H9 (cell line): Measurements from ENCODE around the gene RIC8A. TPM values are rescaled to one million over a fixed set of nuclear protein-coding genes. Genes with fewer than 3 reads are reported as not detected.

Experiments used
- DNase-seq: peaks from one replicate; pipeline ENCODE4 v3.0.0-alpha.2; 2017
- H2AFZ ChIP-seq: one replicate; pipeline ENCODE4 v1.6.1; 2013; ENCODE audit warnings: mild to moderate bottlenecking, low read length, control low read depth, moderate library complexity
- H2AK5ac ChIP-seq: 2 replicates; pipeline ENCODE4 v1.6.1; 2013; ENCODE audit warnings: low read length, control low read depth, mixed read lengths; ENCODE audit not compliant: insufficient read length
- H2BK120ac ChIP-seq: one replicate; pipeline ENCODE4 v1.6.1; 2013; ENCODE audit warnings: low read depth, mild to moderate bottlenecking, low read length, control low read depth, inconsistent platforms; ENCODE audit not compliant: poor library complexity, severe bottlenecking
- H2BK12ac ChIP-seq: 2 replicates; pipeline ENCODE4 v1.6.1; 2013; ENCODE audit warnings: low read length, control low read depth, mixed read lengths, low read depth; ENCODE audit not compliant: insufficient read length
- H2BK15ac ChIP-seq: 2 replicates; pipeline ENCODE4 v1.6.1; 2013; ENCODE audit warnings: low read depth, low read length, control low read depth
- H2BK20ac ChIP-seq: one replicate; pipeline ENCODE4 v1.6.1; 2013; ENCODE audit warnings: low read depth, mild to moderate bottlenecking, low read length, control low read depth, inconsistent platforms; ENCODE audit not compliant: poor library complexity, severe bottlenecking
- H2BK5ac ChIP-seq: 2 replicates; pipeline ENCODE4 v1.6.1; 2013; ENCODE audit warnings: low read length, control low read depth, mixed read lengths; ENCODE audit not compliant: insufficient read length
- H3K14ac ChIP-seq: 2 replicates; pipeline ENCODE4 v1.6.1; 2013; ENCODE audit warnings: low read length, control low read depth; ENCODE audit not compliant: insufficient read depth
- H3K18ac ChIP-seq: 2 replicates; pipeline ENCODE4 v1.6.1; 2013; ENCODE audit warnings: low read depth, mild to moderate bottlenecking, mixed read lengths, low read length, control low read depth; ENCODE audit not compliant: insufficient read length
- H3K23ac ChIP-seq: 2 replicates; pipeline ENCODE4 v1.6.1; 2013; ENCODE audit warnings: low read length, control low read depth, mixed read lengths, low read depth; ENCODE audit not compliant: insufficient read length
- H3K23me2 ChIP-seq: 2 replicates; pipeline ENCODE4 v1.6.1; 2013; ENCODE audit warnings: low read depth, mild to moderate bottlenecking, mixed read lengths, low read length, control low read depth; ENCODE audit not compliant: insufficient read length, poor library complexity, severe bottlenecking
- H3K27ac ChIP-seq: 2 replicates; pipeline ENCODE4 v1.5.1; 2013; ENCODE audit warnings: low read length, control low read depth, mixed read lengths, low read depth; ENCODE audit not compliant: insufficient read length
- H3K27me3 ChIP-seq: 2 replicates; pipeline ENCODE4 v1.6.1; 2013; ENCODE audit warnings: low read length, control low read depth, inconsistent platforms; ENCODE audit not compliant: insufficient read depth
- H3K4ac ChIP-seq: 2 replicates; pipeline ENCODE4 v1.6.1; 2013; ENCODE audit warnings: low read depth, mild to moderate bottlenecking, control low read depth, inconsistent platforms, low read length, moderate library complexity
- H3K4me1 ChIP-seq: 2 replicates; pipeline ENCODE4 v1.6.1; 2013; ENCODE audit warnings: low read length, control low read depth, inconsistent platforms; ENCODE audit not compliant: insufficient read depth
- H3K4me2 ChIP-seq: 2 replicates; pipeline ENCODE4 v1.6.1; 2013; ENCODE audit warnings: low read length, control low read depth, mixed read lengths; ENCODE audit not compliant: insufficient read length, insufficient read depth
- H3K56ac ChIP-seq: 2 replicates; pipeline ENCODE4 v1.6.1; 2013; ENCODE audit warnings: low read depth, mild to moderate bottlenecking, mixed read lengths, low read length, control low read depth; ENCODE audit not compliant: insufficient read length
- H3K79me1 ChIP-seq: 2 replicates; pipeline ENCODE4 v1.6.1; 2013; ENCODE audit warnings: low read depth, mild to moderate bottlenecking, moderate library complexity, low read length, control low read depth, inconsistent platforms; ENCODE audit not compliant: insufficient read depth, poor library complexity, severe bottlenecking
- H3K79me2 ChIP-seq: 2 replicates; pipeline ENCODE4 v1.6.1; 2013; ENCODE audit warnings: low read length, control low read depth, inconsistent platforms; ENCODE audit not compliant: insufficient read depth
- H3K9ac ChIP-seq: 2 replicates; pipeline ENCODE4 v1.6.1; 2013; ENCODE audit warnings: low read length, control low read depth, mixed read lengths; ENCODE audit not compliant: insufficient read length; ENCODE audit errors: extremely low read depth
- H3K9me3 ChIP-seq: one replicate; pipeline ENCODE4 v1.6.1; 2013; ENCODE audit warnings: low read depth, low read length, inconsistent platforms; ENCODE audit not compliant: control insufficient read depth
- H3T11ph ChIP-seq: one replicate; pipeline ENCODE4 v1.6.1; 2013; ENCODE audit warnings: mild to moderate bottlenecking, low read length, control low read depth, inconsistent platforms
- H4K20me1 ChIP-seq: one replicate; pipeline ENCODE4 v1.6.1; 2013; ENCODE audit not compliant: control insufficient read depth, insufficient read length, insufficient read depth
- H4K5ac ChIP-seq: 2 replicates; pipeline ENCODE4 v1.6.1; 2013; ENCODE audit warnings: low read depth, mild to moderate bottlenecking, mixed read lengths, low read length, control low read depth; ENCODE audit not compliant: insufficient read length
- H4K8ac ChIP-seq: replicated peaks from 2 replicates; pipeline ENCODE4 v1.6.1; 2013; ENCODE audit warnings: low read length, control low read depth, mixed read lengths, low read depth; ENCODE audit not compliant: insufficient read length
- H4K91ac ChIP-seq: 2 replicates; pipeline ENCODE4 v1.6.1; 2013; ENCODE audit warnings: low read depth, mild to moderate bottlenecking, moderate library complexity, mixed read lengths, low read length, control low read depth; ENCODE audit not compliant: insufficient read length
- H3K27ac Mint-ChIP-seq, 3 experiments: 2 replicates in 2 of 3; 3 replicates in 1 of 3; pipeline ENCODE4 v1.8.0; 2020 to 2021; ENCODE audit warnings: mixed read lengths in 3 of 3, mild to moderate bottlenecking in 1 of 3, moderate library complexity in 1 of 3
- H3K27me3 Mint-ChIP-seq: 2 replicates; pipeline ENCODE4 v1.8.0; 2021; ENCODE audit warnings: low read depth, mild to moderate bottlenecking, moderate library complexity, mixed read lengths
- H3K36me3 Mint-ChIP-seq, 3 experiments: 2 replicates in 2 of 3; 3 replicates in 1 of 3; pipeline ENCODE4 v1.8.0; 2020 to 2021; ENCODE audit warnings: low read depth in 3 of 3, mixed read lengths in 3 of 3; ENCODE audit not compliant: insufficient read depth in 1 of 3
- H3K4me1 Mint-ChIP-seq, 2 experiments: 2 replicates each; pipeline ENCODE4 v1.8.0; 2020; ENCODE audit warnings: mixed read lengths in 2 of 2
- H3K4me3 Mint-ChIP-seq, 2 experiments: 2 replicates in 1 of 2; 3 replicates in 1 of 2; pipeline ENCODE4 v1.8.0; 2020 to 2021; ENCODE audit warnings: mild to moderate bottlenecking in 2 of 2, mixed read lengths in 2 of 2, moderate library complexity in 1 of 2
- H3K9me3 Mint-ChIP-seq, 2 experiments: 2 replicates in 1 of 2; 3 replicates in 1 of 2; pipeline ENCODE4 v1.8.0; 2020; ENCODE audit warnings: mild to moderate bottlenecking in 2 of 2, mixed read lengths in 2 of 2, moderate library complexity in 1 of 2
- whole genome bisulfite sequencing: extraction: QIAGEN DNeasy Blood & Tissue Kit; methylation state at CpG from one replicate; pipeline ENCODE4 v1.1.7; 2013; ENCODE audit warnings: missing lambda C conversion rate, low lambda C conversion rate, mixed read lengths; ENCODE audit not compliant: insufficient read length; ENCODE audit errors: extremely low coverage; 5-methylcytosine and 5-hydroxymethylcytosine counted together
- total RNA-seq: library from RNA; stranded (reverse); gene quantifications from 2 replicates; pipeline ENCODE4 v1.2.1, GENCODE V29; 2021
- TF ChIP-seq, protein P1 (sequence below): fragments of 200-600 bp; sonication (generic); conservative IDR thresholded peaks from 3 replicates; pipeline ENCODE4 v1.8.0; 2021; ENCODE audit warnings: antibody characterized with exemption, mild to moderate bottlenecking

Gene RIC8A
- total RNA-seq, 1 experiment from 2014 or later, result 94.9 TPM

DNA sequence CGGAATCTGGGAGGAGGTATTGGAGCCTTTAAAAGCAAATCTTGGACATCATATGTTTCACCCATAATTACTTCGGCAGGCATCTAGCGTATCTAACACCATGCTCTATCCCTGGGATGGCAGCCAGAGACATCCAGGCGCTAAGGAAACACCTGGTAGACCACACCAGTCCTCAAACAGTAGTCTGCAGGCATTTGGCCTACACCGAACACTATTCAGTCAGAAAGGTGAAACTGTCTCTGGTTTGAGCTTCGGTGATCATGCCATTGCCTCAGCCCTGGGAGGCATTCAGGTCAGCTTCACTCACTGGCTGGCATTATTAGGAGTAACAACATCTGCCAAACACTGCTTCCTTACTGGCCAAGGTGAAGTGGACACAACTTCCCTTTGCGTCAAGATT, 16.9 kb downstream of the RIC8A start:
- Mint-ChIP-seq H3K9me3 (no peaks in the 10 kb centered on the region), H3K4me3 (no peak overlapping the region), H3K4me1 (no peaks in the 10 kb centered on the region), H3K27me3 (peaks cover 1% of the 10 kb centered on the region; the same call in 1 of the 2 replicates), H3K36me3 (peaks cover 0 to 5% (median 4%) of the 10 kb centered on the region in 3 experiments; a peak in 3 of 7 replicates), H3K27ac (no peak overlapping the region)
- TF ChIP-seq, protein P1, sequence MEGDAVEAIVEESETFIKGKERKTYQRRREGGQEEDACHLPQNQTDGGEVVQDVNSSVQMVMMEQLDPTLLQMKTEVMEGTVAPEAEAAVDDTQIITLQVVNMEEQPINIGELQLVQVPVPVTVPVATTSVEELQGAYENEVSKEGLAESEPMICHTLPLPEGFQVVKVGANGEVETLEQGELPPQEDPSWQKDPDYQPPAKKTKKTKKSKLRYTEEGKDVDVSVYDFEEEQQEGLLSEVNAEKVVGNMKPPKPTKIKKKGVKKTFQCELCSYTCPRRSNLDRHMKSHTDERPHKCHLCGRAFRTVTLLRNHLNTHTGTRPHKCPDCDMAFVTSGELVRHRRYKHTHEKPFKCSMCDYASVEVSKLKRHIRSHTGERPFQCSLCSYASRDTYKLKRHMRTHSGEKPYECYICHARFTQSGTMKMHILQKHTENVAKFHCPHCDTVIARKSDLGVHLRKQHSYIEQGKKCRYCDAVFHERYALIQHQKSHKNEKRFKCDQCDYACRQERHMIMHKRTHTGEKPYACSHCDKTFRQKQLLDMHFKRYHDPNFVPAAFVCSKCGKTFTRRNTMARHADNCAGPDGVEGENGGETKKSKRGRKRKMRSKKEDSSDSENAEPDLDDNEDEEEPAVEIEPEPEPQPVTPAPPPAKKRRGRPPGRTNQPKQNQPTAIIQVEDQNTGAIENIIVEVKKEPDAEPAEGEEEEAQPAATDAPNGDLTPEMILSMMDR, result no peak
- no peak overlapping the region for H3K56ac ChIP-seq
- H3K4me1 ChIP-seq, result no peaks in the 10 kb centered on the region
- no peak overlapping the region for H3K4me2 ChIP-seq
- no peaks in the 10 kb centered on the region for H4K20me1 ChIP-seq
- no peak overlapping the region for H3K18ac ChIP-seq
- no peaks in the 10 kb centered on the region for H3K27me3 ChIP-seq
- no peak overlapping the region for H2BK5ac ChIP-seq
- H3K4ac ChIP-seq, result no peak overlapping the region
- H4K91ac ChIP-seq, result no peak overlapping the region
- H2BK20ac ChIP-seq, result no peak overlapping the region
- H3K79me1 ChIP-seq, result no peaks in the 10 kb centered on the region
- no peaks in the 10 kb centered on the region for H3K9me3 ChIP-seq
- no peak overlapping the region for H2BK15ac ChIP-seq
- H2AK5ac ChIP-seq, result no peak overlapping the region
- DNase-seq, result no peak
- H3K23me2 ChIP-seq, result no peaks in the 10 kb centered on the region
- no peak overlapping the region for H3T11ph ChIP-seq
- H4K8ac ChIP-seq, result no peak overlapping the region
- no peak overlapping the region for H3K9ac ChIP-seq
- no peak overlapping the region for H3K14ac ChIP-seq
- H2BK120ac ChIP-seq, result no peak overlapping the region
- H2AFZ ChIP-seq, result no peak overlapping the region
- H2BK12ac ChIP-seq, result no peak overlapping the region
- no peak overlapping the region for H3K23ac ChIP-seq
- H4K5ac ChIP-seq, result no peak overlapping the region
- no CpG with 5 or more reads among the region's 7 CpGs for WGBS
- H3K79me2 ChIP-seq, result no peaks in the 10 kb centered on the region
- no peak overlapping the region for H3K27ac ChIP-seq
